Ectodermal cell (in vitro differentiated cells): ENCODE data around the gene SPTLC3.

Experiments used
- H3K27ac ChIP-seq: 2 replicates; pipeline ENCODE4 v1.7.0; 2013; ENCODE audit warnings: mild to moderate bottlenecking, low read depth, low read length; ENCODE audit not compliant: insufficient read depth, poor library complexity, severe bottlenecking
- H3K27me3 ChIP-seq: 2 replicates; pipeline ENCODE4 v1.7.0; 2013; ENCODE audit warnings: mild to moderate bottlenecking, low read length; ENCODE audit not compliant: insufficient read depth, control insufficient read depth, poor library complexity, severe bottlenecking
- H3K36me3 ChIP-seq: one replicate; pipeline ENCODE4 v1.7.0; 2013; ENCODE audit warnings: low read length; ENCODE audit not compliant: control insufficient read depth, insufficient read depth
- H3K4me1 ChIP-seq: one replicate; pipeline ENCODE4 v1.7.0; 2013; ENCODE audit warnings: low read length; ENCODE audit not compliant: control insufficient read depth, insufficient read depth
- H3K4me3 ChIP-seq: 2 replicates; pipeline ENCODE4 v1.7.0; 2013; ENCODE audit warnings: low read depth, low read length, control low read depth; ENCODE audit not compliant: insufficient read depth
- H3K9me3 ChIP-seq: 2 replicates; pipeline ENCODE4 v1.7.0; 2013; ENCODE audit warnings: mild to moderate bottlenecking, low read length, moderate library complexity; ENCODE audit not compliant: control insufficient read depth
- WGBS, 2 experiments: methylation state at CpG; one replicate each; pipeline ENCODE4 v1.1.7; 2013; ENCODE audit warnings: missing lambda C conversion rate in 2 of 2; 5-methylcytosine and 5-hydroxymethylcytosine counted together

Gene SPTLC3

DNA sequence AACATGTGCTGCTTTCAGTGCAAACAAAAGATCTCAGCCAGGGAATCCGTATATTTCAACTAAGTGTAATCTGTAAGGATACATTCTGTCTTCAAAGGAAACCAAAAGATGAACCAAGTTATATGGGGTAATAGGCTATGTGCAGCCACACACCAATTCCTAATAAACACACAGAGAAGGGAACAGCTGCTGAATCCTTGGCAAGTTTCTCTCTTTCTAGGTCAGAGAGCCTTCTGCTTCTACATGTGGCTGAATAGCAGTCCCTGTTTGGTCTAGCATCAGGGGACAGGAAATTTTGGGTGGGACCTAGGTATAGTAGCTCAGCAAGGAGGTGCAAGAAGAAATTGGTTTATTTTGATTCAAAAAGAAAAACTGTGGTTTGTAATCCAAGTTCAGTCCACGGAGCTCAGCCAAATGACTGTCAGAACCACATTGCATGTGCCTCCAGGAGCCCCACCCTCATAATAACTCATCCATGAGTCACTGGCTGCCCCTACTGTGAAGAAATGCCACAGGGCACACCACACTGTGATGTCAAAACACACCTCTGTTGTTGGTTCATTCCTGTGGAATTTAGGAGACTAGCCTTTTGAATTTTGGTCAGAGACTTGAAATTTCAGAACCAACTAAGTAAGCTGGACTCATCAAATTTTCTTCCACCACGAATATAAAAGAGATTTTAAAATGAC is 21.1 kb downstream of the SPTLC3 start:
- Histone ChIP-seq H3K9me3 (no peaks in the 10 kb centered on the region), H3K27ac (no peak overlapping the region), H3K4me1 (peaks cover 6% of the 10 kb centered on the region), H3K36me3 (no peaks in the 10 kb centered on the region), H3K27me3 (no peaks in the 10 kb centered on the region), H3K4me3 (no peak overlapping the region)
- WGBS, 2 experiments, result 58 to 74% methylated on average over 2 to 3 of the region's 3 CpGs

GRCh38 chr20:13031751-13032150 is 23.0 kb downstream of the SPTLC3 start:
- Histone ChIP-seq H3K36me3 (no peaks in the 10 kb centered on the region), H3K27ac (no peak overlapping the region), H3K4me3 (no peak overlapping the region), H3K9me3 (no peaks in the 10 kb centered on the region), H3K27me3 (no peaks in the 10 kb centered on the region), H3K4me1 (peaks cover 6% of the 10 kb centered on the region)
- WGBS, 2 experiments, result 97 to 99% methylated on average over 3 to 4 of the region's 4 CpGs

GRCh38 chr20:13034115-13034514 is 25.3 kb downstream of the SPTLC3 start:
- Histone ChIP-seq H3K4me1 (peaks cover 6% of the 10 kb centered on the region), H3K9me3 (no peaks in the 10 kb centered on the region), H3K4me3 (no peak overlapping the region), H3K27ac (no peak overlapping the region), H3K36me3 (no peaks in the 10 kb centered on the region), H3K27me3 (no peaks in the 10 kb centered on the region)

DNA sequence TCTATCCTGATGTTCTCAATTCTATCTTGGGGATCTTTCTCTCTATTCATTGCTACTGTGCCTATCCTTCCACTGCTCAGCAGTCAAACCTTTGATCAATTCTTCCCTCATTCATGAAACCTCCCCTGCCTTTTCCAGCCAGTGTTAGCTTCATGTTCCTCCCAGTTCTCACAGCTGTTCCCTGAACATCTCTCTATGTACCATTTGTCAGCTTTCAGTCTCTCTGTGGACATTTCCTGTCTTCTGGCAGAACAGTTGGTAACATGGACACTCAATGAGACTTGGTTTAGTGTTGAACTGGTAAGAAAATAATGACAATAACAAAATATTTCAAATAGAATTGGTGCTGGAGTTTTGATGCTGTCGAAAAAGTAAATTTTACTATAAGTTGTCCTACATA is 26.2 kb downstream of the SPTLC3 start:
- 100% methylated on average over 1 of the region's 1 CpG for WGBS, 2 experiments

DNA sequence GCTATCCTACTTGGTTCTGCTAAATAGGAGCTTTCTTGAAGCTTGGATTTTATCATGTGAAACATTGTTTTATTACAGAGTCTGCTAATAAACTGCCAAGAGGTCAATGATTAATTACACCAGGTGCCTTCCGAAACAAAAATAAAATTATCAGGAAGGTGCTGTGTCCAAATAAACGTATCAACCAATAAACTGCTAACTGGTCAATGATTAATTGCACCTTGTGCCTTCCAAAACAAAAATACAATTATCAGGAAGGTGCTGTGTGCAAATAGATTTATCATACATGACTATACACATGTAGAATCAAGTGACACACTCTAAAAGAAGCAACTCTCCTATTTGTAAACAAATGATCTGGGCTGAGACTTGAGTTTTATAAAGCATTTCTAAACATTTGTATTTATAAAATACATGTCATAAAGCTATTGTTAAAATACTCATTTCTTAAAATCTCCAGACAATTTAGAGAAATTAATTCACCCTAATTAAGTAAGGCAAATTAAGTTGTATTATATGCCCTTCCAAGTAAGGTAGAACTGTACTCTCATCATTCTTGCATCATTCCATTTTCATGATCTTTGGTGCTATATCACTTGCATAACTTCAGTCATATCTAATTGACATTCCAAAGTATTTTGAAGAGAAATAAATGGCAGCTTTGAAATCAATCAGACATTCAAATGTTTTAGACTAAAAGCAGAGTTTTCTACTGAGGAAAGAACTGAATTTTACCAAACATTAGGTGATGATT is 26.8 kb downstream of the SPTLC3 start:
- WGBS, 2 experiments, result 92 to 94% methylated on average over 2 of the region's 2 CpGs
- Histone ChIP-seq H3K4me1 (no peaks in the 10 kb centered on the region), H3K27ac (no peak overlapping the region), H3K36me3 (no peaks in the 10 kb centered on the region), H3K9me3 (no peaks in the 10 kb centered on the region), H3K4me3 (no peak overlapping the region), H3K27me3 (no peaks in the 10 kb centered on the region)

More for the DNA sequence above, 26.2 kb downstream of the SPTLC3 start:
- Histone ChIP-seq H3K36me3 (no peaks in the 10 kb centered on the region), H3K9me3 (no peaks in the 10 kb centered on the region), H3K27ac (no peak overlapping the region), H3K27me3 (no peaks in the 10 kb centered on the region), H3K4me1 (peaks cover 4% of the 10 kb centered on the region), H3K4me3 (no peak overlapping the region)

- WGBS, 2 experiments, result 93 to 96% methylated on average over 3 of the region's 3 CpGs
- Histone ChIP-seq H3K36me3 (no peaks in the 10 kb centered on the region), H3K9me3 (no peaks in the 10 kb centered on the region), H3K27ac (no peak overlapping the region), H3K27me3 (no peaks in the 10 kb centered on the region), H3K4me1 (no peaks in the 10 kb centered on the region), H3K4me3 (no peak overlapping the region)
These were observed 29.0 kb downstream of the SPTLC3 start for GRCh38 chr20:13037727-13038126.

GRCh38 chr20:13041574-13042457 is 33.0 kb downstream of the SPTLC3 start:
- Histone ChIP-seq H3K27ac (no peak overlapping the region), H3K4me1 (no peaks in the 10 kb centered on the region), H3K4me3 (no peak overlapping the region), H3K36me3 (no peaks in the 10 kb centered on the region), H3K9me3 (no peaks in the 10 kb centered on the region), H3K27me3 (no peaks in the 10 kb centered on the region)
- WGBS, 2 experiments, result 93 to 96% methylated on average over 3 of the region's 4 CpGs

GRCh38 chr20:13042458-13042794 is 33.7 kb downstream of the SPTLC3 start:
- Histone ChIP-seq H3K36me3 (no peaks in the 10 kb centered on the region), H3K27ac (no peak overlapping the region), H3K4me1 (no peaks in the 10 kb centered on the region), H3K27me3 (no peaks in the 10 kb centered on the region), H3K4me3 (no peak overlapping the region), H3K9me3 (no peaks in the 10 kb centered on the region)

- no peaks in the 10 kb centered on the region for H3K27me3 ChIP-seq
- 88 to 94% methylated on average over 1 of the region's 1 CpG for WGBS, 2 experiments
- no peaks in the 10 kb centered on the region for H3K36me3 ChIP-seq
- H3K4me3 ChIP-seq, result no peak overlapping the region
- no peaks in the 10 kb centered on the region for H3K9me3 ChIP-seq
- no peak overlapping the region for H3K27ac ChIP-seq
- H3K4me1 ChIP-seq, result no peaks in the 10 kb centered on the region
These were observed 37.6 kb downstream of the SPTLC3 start for GRCh38 chr20:13046409-13046808.

- Histone ChIP-seq H3K4me1 (no peaks in the 10 kb centered on the region), H3K27ac (no peak overlapping the region), H3K27me3 (no peaks in the 10 kb centered on the region), H3K4me3 (no peak overlapping the region), H3K9me3 (no peaks in the 10 kb centered on the region), H3K36me3 (no peaks in the 10 kb centered on the region)
- 61% methylated on average over 3 of the region's 3 CpGs for WGBS, 2 experiments
These were observed 45.2 kb downstream of the SPTLC3 start for GRCh38 chr20:13054011-13054410.
